ENCODE data around the gene ZNF777. TPM values are rescaled to one million over a fixed set of nuclear protein-coding genes. Genes with fewer than 3 reads are reported as not detected.

The ZNF777 gene
- polyA plus RNA-seq, 2 of the 4 experiments (the other 2 are of a cell fraction) = 5.4 to 10.5 TPM

GRCh38 chr7:149442924-149443323 lies 17.9 kb downstream of the ZNF777 start:
- no peak for ATAC-seq
- Histone ChIP-seq H3K4me3 (no peak overlapping the region), H3K4me2 (no peak overlapping the region), H3K9me3 (no peaks in the 10 kb centered on the region), H3K27ac (no peak overlapping the region), H3K4me1 (no peaks in the 10 kb centered on the region)
- 68% methylated on average over 3 of the region's 3 CpGs for WGBS (ENCODE audit: missing lambda C conversion rate)
- TF ChIP-seq KDM5A (IDR thresholded peaks at IDR 0.05) = no peak
- TF ChIP-seq MAX (IDR thresholded peaks at IDR 0.05) = no peak
- CTCF ChIA-PET = interaction anchor here (1.0 to 1.3 kb wide), 2 partner anchors 20 to 316 kb away, joined by 3 to 4 read pairs; no protein-coding TSS in a partner anchor
- POLR2A ChIA-PET = no interaction called here
- no peak for FAIRE-seq
- no peak for DNase-seq (ENCODE audit: low read depth in 1 of 2, low spot score in 1 of 2)

- TF ChIP-seq KDM5A (IDR thresholded peaks at IDR 0.05) (no peak), HOXB5 (CRISPR knock-in tag; IDR thresholded peaks at IDR 0.05) (no peak), REST (IDR thresholded peaks at IDR 0.05) (no peak), RCOR1 (IDR thresholded peaks at IDR 0.05; ENCODE audit: low read depth, low read length) (no peak), HOXA7 (CRISPR knock-in tag; IDR thresholded peaks at IDR 0.05) (no peak), E2F6 (IDR thresholded peaks at IDR 0.05; ENCODE audit: borderline replicate concordance, low read depth) (no peak), POLR2AphosphoS2 (conservative IDR thresholded peaks at IDR 0.05; ENCODE audit: low read length) (no peak), CTCF (IDR thresholded peaks at IDR 0.05) (no peak), EP300 (IDR thresholded peaks at IDR 0.05) (no peak), ZSCAN20 (CRISPR knock-in tag; IDR thresholded peaks at IDR 0.05) (no peak), RARB (CRISPR knock-in tag; IDR thresholded peaks at IDR 0.05) (no peak)
- ChIA-PET CTCF (interaction anchor here (1.4 to 2.6 kb wide), 3 partner anchors 8 to 179 kb away, joined by 3 to 11 read pairs (median 3); no protein-coding TSS in a partner anchor), POLR2A (no interaction called here)
- H3K4me3 ChIP-seq = no peak overlapping the region
- no peak for FAIRE-seq
- WGBS (ENCODE audit: missing lambda C conversion rate) = 95% methylated on average over 4 of the region's 4 CpGs
- no peak overlapping the region for H3K4me2 ChIP-seq
- DNase-seq (ENCODE audit: low read depth in 1 of 2, low spot score in 1 of 2) = no peak
- no peaks in the 10 kb centered on the region for H3K4me1 ChIP-seq
- no peaks in the 10 kb centered on the region for H3K9me3 ChIP-seq
- H3K27ac ChIP-seq = no peak overlapping the region
- ATAC-seq = no peak
These were observed 20.6 kb downstream of the ZNF777 start for GRCh38 chr7:149440222-149440621.

- no peak for TF ChIP-seq HES2 (IDR thresholded peaks at IDR 0.05)
- no peak for TF ChIP-seq CHD4 (IDR thresholded peaks at IDR 0.05; ENCODE audit: borderline replicate concordance)
- no peak for TF ChIP-seq SREBF2 (IDR thresholded peaks at IDR 0.05)
- no peak for TF ChIP-seq CTCF (IDR thresholded peaks at IDR 0.05)
- no peak for TF ChIP-seq POLR2AphosphoS2 (conservative IDR thresholded peaks at IDR 0.05; ENCODE audit: low read length)
- TF ChIP-seq PBX3 (IDR thresholded peaks at IDR 0.05) = no peak
- TF ChIP-seq HMGXB4 (CRISPR knock-in tag; IDR thresholded peaks at IDR 0.05; ENCODE audit: borderline replicate concordance) = no peak
- WGBS (ENCODE audit: missing lambda C conversion rate) = 100% methylated on average over 10 of the region's 15 CpGs
- DNase-seq (ENCODE audit: low read depth in 1 of 2, low spot score in 1 of 2) (no peak), ATAC-seq (no peak), FAIRE-seq (no peak)
- H3K27ac ChIP-seq = no peak overlapping the region
- no peaks in the 10 kb centered on the region for H3K9me3 ChIP-seq
- POLR2A ChIA-PET = no interaction called here
- H3K4me3 ChIP-seq = no peak overlapping the region
- no peak overlapping the region for H3K4me2 ChIP-seq
- CTCF ChIA-PET = interaction anchor here (1.3 kb wide), 1 partner anchor 30 kb away, joined by 3 read pairs; no protein-coding TSS in a partner anchor
- H3K4me1 ChIP-seq = no peaks in the 10 kb centered on the region
These were observed 24.5 kb downstream of the ZNF777 start for GRCh38 chr7:149436358-149436757.
